HG02938 (cell line): ENCODE results near the gene SLC16A3.
"Not testable (repeated sequence)": the region's sequence is repeated elsewhere in the genome, so short reads cannot be mapped to it uniquely, and the experiment has no call there.

ENCODE experiments used
- ATAC-seq: cut with Tn5 transposase; IDR thresholded peaks from one replicate; pipeline ENCODE4 v1.9.1; 2021; ENCODE audit warnings: mild to moderate bottlenecking, moderate library complexity; ENCODE audit not compliant: unreplicated experiment

The SLC16A3 gene

DNA sequence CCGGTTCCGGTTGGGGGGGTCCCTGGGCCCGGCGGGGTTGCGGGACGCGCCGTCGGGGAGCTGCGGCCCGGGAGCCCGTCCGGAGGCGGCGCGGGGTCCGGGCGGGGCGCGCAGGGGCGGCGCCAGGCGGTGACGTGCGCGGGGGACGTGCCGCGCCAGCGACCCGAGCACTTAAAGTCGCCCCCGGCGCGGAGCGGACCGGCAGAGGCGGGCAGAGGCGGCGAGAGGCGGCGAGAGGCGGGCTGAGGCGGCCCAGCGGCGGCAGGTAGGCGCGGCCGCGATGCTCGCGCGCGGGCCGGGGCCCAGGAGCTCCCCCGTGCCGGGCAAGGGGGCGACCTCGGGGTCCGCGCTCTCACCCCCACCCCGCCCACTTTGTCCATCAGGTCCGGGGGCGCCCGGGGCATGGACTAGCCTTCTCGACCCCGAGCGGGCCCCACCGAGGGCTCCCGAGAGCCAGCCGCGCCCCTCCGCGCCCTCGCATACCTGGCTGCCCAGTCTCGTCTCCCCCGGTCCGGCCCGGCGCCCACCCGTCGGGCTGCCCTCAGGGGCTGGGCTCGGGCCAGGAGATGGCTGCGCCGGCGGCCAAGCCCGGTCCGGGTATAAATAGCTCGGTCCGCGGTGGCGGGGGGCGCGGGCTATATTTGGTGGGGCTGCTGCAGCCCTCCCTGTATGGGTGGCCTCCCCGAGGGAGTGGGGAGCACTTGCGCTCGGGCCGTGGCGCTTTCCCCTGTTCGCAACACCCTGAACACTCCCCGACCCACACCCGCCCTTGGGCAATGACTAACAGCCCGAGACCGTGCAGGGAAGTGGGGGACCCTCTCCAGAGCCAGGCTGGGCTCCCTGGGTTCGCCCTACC, at the start of gene SLC16A3:
SLC16A3 (plus strand) TSS at position 201 of the 856 bp plus-strand sequence. CDS start 6,967 bp downstream, outside the sequence.
- no peak for ATAC-seq

DNA sequence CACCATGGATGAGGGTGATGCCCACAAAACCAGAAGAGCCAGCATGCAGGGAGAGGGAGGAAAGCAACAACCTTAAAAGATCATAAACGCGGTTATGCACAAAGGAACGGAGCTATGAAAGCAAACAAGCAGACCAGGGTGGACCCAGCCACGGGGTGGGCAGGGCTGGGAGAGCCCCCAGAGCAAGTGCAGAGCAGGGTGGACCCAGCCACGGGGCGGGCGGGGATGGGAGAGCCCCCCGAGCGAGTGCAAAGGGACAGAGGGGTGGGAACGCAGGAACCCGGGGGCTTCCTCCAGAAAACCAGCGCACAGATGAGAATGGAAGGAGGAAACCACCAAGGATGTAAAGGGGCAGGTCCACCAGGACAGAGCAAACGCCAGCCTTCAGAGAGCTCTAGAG, 49.4 kb upstream of the SLC16A3 start:
- ATAC-seq, result no peak

DNA sequence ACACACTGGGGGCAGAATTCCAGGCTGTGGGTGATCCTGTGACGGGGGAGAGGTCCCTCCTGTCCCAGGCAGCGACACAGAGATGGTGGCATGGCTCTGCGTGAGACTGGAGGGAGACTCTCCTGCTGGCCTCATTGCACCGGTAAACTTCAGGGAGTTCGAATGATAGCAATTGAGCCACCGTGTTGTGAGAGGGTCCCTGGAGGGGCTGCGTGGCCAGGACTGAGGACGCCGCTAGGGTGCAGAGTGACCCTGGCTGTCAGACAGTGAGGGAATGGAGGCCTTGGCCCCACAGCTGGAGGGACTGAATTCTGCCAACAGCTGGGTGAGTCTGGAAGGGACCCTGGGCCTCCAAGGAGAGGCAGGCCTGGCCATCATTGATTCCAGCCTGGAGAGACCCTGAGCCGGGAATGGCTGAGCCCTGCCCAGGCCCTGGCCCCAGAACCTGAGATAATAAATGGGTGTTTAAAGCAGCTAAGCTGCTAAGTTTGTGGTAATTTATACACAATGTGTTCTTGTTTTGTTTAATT, 48.8 kb upstream of the SLC16A3 start:
- no peak for ATAC-seq

DNA sequence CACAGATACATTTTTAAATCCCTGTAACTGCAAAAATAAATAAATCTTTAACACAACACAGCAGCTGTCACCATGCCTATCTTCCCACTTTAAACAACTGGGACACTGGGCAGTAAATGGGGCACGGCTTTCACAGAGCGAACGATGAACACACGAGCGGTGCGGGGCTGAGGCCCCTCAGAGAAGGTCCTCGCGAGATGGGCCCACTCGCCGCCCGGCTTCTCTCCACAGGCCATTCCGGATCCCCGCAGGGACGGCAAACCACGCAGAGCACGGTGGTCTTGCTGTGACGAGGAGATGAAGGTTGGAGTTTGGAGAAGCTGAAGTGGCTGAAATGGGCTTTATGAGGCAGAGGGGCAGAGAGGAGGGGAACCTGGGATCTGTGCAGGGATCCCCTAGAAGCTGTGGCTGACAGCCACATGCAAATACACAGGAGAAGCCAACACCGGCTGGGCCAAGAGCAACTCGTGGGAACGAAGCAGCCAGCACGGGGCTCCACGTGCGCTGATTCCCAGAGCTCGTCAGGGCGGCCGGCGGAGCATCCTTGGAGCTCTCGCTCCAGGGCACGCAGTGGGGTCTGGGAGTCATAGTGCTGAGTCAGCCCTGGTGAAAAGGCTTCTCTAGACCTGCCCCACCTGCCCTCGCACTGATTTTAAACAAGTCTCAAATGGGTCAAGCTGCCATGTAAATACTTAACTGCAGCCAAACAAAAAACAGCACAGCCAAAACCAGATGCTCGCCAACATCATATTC, 47.9 kb upstream of the SLC16A3 start:
- no peak for ATAC-seq

DNA sequence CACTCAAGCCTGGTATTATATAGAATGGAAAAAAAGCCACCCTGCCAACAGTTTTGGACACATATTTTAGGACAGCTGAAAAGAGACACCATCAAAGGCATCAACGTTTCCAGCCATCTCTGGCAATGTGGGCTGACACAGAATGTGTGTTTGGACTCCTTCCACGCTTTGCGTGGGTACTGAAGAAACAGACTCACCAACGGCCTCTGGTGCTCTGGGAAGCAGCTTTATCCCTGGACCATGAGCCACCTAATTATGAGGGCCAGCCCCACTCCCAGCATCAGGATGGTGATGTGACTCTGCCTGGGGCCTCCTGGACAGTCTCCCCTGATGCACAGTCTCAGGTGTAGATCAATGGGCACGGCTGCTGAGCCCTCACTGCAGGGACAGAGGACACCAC, 44.1 kb upstream of the SLC16A3 start:
- ATAC-seq, result no peak

DNA sequence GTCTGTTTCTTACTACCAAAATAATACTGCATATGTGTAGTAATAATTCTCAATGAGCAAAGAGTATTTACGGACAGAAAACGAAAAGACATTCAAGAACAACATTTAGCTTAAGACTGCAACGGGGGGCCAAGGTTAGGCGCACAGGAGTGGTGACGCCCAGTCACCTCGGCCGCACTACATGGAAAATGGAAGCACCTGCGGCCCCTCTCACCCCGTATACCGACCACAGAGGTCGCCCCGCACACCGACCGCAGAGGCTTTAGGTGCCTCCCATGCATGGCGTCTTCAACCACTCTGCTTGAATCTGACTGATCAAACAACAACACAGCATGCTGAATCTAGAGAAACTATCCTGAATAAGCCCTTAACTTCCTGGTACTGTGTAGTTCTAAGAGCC, 42.6 kb upstream of the SLC16A3 start:
- no peak for ATAC-seq

DNA sequence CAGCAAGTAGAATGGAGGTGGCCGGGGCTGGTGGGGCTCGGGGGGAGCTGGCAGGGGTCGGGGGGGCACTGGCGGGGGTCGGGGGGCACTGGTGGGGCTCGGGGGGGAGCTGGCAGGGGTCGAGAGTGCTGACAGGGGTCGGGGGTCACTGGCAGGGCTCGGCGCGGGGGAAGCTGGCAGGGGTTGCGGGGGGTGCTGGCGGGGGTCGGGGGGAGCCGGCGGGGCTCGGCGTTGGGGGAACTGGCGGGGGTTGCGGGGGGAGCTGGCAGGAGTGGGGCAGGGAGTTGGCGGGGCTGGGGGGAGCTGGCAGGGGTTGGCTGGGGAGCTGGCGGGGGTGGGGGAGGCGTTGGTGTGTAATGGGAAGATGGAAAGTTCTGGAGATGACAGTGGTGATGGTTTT, 41.3 kb upstream of the SLC16A3 start:
- ATAC-seq, result no peak

DNA sequence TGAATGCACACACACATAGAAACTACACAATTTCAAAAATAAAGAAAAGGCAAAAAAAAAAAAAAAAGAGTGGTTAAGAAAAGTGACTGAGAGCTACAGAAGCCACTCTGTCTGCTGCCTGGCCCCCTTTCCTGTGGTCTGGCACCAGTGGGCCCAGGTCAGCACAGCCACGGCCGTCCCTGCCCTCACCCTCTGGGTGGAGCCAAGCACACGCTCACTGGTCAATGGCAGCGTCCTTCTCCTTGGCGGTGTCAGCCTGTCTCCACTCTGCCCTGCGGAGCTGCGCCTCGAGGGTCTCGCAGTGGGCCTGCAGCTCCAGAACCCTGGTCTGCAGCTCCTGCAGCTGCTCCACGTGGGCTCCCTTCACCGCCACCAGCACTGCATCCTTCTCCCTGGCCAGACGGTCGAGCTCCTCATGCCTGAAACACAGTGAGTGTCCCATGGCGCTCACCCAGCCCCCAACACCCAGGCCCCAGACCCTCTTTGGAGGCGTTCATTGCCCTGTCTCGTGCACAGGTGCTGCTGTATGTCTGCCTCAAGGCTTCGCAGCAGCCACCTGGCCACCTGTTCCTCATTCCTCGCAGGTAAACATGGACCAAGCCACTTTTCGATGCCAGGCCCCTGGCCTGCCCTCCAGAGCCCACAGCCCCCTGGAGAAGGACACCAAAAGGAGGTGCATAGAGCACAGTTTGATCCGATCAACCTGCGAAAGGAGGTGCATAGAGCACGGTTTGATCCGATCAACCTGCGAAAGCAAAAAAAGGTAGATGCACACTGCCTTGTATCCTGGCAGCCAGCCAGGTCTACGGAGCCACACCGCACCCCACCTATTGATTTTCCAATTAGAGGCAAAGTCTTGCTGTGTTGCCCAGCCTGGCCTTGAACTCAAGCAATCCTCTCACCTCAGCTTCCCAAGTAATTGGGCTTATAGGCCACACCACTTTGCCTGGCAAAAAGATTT, 40.6 kb upstream of the SLC16A3 start:
- no peak for ATAC-seq

DNA sequence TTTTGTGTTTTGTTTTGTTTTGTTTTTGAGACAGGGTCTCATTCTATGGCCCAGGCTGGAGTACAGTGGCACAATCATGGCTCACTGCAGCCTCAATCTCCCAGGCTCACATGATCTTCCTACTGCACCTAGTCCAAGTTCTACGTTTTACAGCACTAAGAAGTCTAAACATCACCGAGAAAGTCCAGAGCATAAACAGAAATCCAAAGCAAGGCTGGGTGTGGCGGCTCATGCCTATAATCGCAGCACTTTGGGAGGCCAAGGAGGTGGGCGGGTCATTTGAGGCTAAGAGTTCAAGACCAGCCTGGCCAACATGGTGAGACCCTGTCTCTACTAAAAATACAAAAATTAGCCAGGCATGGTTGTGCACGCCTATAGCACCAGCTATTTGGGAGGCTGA, 35.8 kb upstream of the SLC16A3 start:
- ATAC-seq, result not testable (repeated sequence)

DNA sequence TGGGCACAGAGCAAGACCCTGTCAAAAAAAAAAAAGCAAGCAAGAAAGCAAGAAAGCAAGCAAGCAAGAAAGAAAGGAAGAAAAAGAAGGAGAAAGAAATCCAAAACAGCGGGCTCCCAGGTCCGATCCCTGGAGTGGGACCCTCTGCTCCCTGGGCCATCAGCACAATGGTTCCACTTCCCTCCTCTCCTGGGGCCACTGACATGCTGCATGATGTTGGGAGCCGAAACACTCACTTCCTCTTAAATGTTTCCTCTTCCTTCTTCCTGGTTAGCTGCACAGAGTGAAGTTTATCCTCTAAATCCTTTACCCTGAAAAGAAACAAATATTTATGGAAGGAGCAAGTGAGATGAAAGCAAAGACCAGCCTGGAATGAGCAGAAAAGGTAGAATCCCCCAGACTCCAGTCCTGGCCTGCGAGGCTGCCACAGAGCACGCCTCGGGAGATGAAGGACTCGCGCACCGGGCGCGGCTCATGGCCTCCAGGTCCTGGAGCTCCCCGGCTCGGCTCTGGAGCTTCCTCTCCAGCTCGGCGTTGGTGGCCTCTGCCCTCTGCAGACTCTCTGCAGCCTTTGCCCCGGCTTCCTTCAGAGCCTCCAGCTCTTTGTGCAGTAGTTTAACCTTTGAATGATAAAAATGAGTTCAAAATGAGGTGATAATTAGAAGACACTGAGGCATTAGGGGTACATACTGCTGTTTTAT, 35.2 kb upstream of the SLC16A3 start:
- ATAC-seq, result no peak

DNA sequence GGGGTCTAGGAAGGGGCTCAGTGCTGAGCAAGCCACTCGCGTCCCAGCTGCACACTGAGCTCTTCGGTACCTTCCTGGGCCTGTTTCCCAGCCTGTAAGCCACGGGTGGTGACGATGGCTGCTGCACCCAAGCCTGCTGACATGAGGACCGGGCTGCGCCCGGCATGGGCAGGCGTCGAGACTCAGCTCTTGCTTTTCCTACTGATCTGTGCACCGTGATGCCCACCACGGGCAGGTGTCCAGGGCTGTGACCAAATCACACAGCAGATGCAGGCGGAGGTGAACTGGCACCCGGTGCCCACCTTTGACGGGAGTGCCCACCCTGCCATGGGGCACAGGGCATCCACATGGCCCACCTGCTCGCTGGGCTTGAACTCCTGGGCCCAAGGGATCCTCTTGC, 34.1 kb upstream of the SLC16A3 start:
- ATAC-seq, result no peak

DNA sequence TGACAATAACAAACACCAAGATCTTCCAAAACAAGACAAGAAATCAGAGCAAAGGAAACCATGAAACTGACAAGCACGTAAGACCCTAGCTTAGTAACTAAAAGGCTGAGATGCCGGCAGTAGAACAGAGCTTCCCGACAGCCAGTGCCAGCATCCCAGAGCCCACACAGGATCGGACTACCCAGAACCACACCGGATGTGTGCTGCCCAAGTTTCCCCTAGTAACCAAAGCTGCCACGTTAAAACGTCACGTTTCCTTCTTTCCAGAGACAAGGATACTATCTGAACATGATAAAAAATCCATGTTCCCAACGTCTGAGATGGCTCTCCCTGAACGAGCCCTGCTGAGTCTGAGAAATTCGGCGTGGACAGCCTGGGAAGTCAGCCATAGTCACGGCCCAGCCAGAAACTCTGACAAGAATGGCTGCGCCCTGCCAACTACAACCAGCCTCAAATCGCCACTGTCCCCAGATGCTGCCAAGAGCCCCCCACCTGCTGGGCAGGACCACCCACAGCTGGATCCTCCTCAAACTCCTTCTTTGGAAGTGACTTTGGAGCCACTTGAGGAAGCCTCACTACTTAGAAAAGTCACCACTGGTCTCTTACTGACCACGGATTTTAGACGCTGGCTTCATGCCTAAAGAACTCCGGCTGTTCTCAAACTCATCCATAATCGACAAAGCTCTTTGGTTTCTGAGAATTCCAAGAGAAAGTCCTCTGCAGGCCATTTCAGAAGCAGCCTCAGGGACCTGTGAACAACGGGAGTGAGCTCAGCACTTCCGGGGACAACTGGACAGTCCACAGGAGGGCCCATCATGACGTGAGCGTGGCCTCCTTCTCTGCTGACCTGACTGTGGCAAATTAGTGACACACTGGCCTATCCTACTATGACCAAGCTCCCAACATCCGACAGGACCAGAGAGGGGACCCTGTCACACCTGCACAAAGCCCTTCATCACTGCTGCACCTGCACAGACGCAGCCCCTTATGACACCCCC, 32.9 kb upstream of the SLC16A3 start:
- ATAC-seq, result no peak

DNA sequence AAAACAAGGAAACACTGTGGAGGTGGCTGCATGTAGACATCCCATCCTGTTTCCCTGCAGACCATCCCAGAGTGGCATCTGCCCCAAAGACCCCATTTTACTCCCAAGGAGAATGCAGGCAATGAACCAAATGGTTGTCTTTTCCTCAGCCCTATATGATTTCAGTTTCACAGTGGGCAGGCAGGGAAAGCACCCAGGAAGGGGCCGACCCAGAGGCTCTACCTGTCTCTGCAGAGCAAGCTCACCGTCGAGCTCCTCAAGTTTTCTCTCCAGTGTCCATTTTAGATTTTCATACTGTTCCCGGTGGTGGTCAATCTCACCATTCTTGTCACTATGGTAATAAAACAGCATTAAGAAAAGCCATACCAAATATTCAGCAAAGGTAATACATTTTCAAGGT, 30.8 kb upstream of the SLC16A3 start:
- no peak for ATAC-seq

DNA sequence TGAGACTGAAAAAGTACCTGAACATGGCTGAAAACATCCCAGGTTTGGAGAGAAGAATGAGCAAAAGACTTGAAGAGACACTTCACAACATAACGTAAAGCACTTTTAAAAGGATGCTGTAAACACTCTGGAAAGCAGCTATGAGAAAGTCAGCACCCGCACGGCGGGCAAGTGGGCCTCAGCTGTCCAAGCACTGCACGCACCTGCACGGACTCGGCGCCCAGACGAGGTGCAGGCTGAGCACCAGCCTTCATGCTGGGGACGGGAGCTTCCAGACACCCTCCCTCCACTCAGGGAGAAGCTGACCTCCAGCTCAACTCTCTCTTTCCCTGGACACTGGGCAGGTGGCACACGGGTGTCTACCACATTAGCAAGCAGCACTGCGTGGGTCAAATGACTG, 29.3 kb upstream of the SLC16A3 start:
- no peak for ATAC-seq

DNA sequence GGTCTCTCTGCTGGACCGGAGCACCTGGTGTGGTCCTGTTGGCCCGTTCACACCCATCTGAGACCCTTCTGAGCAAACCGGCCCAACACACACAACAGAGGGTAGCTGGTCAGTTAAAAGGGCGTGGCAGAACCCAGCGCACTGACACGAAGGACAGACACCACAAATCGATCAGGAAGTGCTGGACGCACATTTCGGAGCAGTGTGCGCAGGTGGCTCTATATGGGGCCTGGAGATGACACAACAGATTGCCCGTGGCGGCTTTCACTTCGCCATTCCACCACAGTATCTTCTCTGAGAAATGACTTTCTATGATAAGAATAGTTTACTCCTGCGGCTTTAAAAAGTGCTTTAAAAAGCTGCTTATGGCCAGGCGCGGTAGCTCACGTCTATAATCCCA, 28.7 kb upstream of the SLC16A3 start:
- ATAC-seq, result no peak

DNA sequence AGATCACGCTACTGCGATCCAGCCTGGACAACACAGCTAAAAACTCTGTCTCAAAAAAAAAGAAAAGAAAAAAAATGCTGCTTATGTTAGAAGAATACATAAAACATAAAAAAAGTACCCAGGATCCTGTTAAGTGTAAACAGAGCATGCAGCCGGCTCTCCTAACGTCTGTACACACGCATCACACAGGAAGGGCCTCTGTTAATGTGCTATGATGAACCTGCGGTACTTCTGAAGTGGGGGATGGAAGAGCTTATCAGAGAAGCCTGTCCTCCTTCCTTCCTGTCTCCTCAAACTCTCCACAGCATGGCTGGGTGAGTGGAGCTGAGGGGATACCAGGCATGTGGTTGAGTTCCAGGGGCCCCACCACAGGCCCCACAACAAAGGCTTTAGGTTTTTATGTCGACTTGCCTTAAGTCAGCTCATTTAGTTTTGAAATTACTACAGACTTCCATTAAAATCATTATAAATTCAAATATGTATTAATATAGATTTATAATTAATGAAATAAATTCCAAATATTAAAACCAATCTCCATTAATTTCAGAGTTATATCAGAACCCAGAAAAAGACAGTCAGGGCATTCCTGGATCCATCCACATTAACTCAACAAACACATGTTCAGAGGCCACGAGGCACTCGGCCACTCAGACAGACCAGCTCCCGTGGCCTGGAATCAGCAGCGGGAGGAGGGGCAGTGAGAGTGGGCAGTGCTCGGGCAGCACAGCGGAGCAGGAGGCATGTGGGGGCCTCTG, 27.9 kb upstream of the SLC16A3 start:
- no peak for ATAC-seq

DNA sequence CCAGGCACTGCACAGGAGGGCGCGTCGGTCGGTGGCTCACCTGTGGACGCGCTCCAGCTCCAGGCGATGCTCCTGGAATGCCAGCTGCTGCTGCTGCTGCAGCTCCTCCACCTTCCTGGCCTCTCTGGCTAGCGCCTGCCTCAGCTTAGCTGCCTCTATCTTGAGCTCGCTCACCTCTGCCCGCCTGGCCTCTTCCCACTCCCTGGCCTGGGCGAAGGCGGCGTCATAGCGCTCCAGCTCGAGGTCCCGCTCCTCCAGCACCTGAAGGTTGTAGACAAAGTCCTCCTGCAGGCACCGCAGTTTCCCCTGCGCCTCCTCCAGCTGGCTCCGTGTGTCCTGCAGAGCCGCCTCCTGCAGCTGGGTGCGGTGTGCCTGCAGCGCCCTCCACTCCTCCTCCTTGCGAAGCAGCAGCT, 27.3 kb upstream of the SLC16A3 start:
- ATAC-seq, result no peak

DNA sequence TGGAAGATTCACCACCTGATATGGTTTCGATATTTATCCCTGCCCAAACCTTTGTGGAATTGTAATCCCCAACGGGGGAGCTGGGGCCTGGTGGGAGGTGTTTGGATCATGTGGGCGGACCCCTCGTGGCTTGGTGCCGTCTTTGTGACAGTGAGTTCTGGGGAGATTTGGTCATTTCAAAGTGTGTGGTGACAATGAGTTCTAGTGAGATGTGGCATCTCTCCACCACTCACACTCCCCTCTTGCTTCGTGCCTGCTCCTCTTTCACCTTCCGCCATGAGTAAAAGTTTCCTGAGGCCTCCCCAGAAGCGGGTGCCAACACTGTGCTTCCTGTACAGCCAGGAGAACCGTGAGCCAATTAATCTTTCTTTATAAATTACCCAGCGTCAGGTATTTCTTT, 25.9 kb upstream of the SLC16A3 start:
- ATAC-seq, result no peak
